ENCODE results near the gene RTEL1.

Gene RTEL1

DNA sequence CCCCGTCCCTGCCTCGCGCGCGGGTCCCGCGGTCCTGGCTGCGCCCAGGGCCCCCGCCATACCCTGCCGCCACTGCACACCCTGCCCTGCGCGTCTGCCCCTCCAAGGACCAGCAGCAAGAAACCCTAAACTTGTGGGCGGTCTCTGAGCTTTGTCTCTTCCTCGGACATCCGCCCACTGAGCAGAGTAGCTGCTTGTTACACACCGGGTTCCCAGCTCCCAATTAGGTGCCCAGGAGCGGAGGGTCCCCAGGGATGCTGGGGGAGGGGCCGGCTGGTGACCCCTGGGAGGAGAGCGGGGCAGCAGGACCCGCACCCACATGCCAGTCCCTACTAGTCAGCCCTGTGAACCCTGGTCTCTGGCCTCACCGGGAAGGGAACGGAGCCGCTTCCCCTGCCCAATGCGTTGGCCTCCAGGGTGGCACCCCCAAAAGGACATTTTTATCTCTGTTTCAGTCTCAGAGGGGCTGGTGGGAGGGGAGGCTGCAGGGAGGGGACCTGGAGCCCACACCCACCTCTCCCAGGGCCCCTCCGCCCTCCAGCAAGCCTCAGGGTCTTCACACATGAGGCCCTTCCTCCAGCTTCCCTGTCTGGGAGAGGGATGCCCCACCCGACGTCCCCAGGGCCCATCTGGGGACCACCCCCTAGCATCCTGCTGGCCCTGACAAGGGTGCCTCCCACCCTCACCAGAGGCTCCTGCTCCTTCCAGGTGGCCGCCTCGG is 15.4 kb upstream of the RTEL1 start:
- ChIA-PET POLR2A (interaction anchor here (0.5 to 2.5 kb wide), 8 partner anchors 9 to 253 kb away, joined by 3 to 20 read pairs (median 4); partner anchors contain the start of genes ARFRP1, GMEB2, HELZ2 and RTEL1), CTCF (interaction anchor here (0.6 to 1.4 kb wide), 3 partner anchors 9 to 54 kb away, joined by 3 to 4 read pairs (median 3); no protein-coding TSS in a partner anchor)
- Histone ChIP-seq H3K9me3 (ENCODE audit: control insufficient read depth, insufficient read depth, low read depth, low read length) (no peaks in the 10 kb centered on the region), H3K36me3 (ENCODE audit: control insufficient read depth in 2 of 2, insufficient read depth in 1 of 2, low read length in 2 of 2) (no peaks in the 10 kb centered on the region), H3K27ac (ENCODE audit: extremely low read depth, low read depth, low read length) (peak overlapping the region; percentile 64; the same call in 1 of the 2 replicates), H3K4me1 (ENCODE audit: control insufficient read depth, insufficient read depth, low read length) (peaks cover 3% of the 10 kb centered on the region; the same call in 1 of the 2 replicates), H3K4me3 (ENCODE audit: low read depth, low read length) (peak overlapping the region; percentile 32)
- no peak for TF ChIP-seq ZBTB49 (tag by site-specific recombination; IDR thresholded peaks at IDR 0.05; ENCODE audit: low read depth)
- no peak for TF ChIP-seq GLI4 (tag by site-specific recombination; IDR thresholded peaks at IDR 0.05)
- TF ChIP-seq KLF8 (tag by site-specific recombination; IDR thresholded peaks at IDR 0.05), result peak; percentile 15; the same call in 1 of the 2 replicates
- TF ChIP-seq ZFHX2 (tag by site-specific recombination; conservative IDR thresholded peaks at IDR 0.05), result peak; percentile 69
- TF ChIP-seq EGR2 (tag by site-specific recombination; IDR thresholded peaks at IDR 0.05; ENCODE audit: low read depth), result peak; percentile 53; the same call in 1 of the 2 replicates
- 0 out of 2 replicates have a peak, but pooled peaks have one; percentile 14 for TF ChIP-seq SP7 (tag by site-specific recombination; IDR thresholded peaks at IDR 0.05)
- TF ChIP-seq BCL11A (tag by site-specific recombination; IDR thresholded peaks at IDR 0.05; ENCODE audit: low read depth), result no peak
- TF ChIP-seq ZNF670 (tag by site-specific recombination; IDR thresholded peaks at IDR 0.05; ENCODE audit: low read depth), result no peak
- TF ChIP-seq KLF1 (tag by site-specific recombination; IDR thresholded peaks at IDR 0.05), result peak; percentile 93
- TF ChIP-seq HIC1 (tag by site-specific recombination; IDR thresholded peaks at IDR 0.05), result peak; percentile 43; the same call in 1 of the 2 replicates
- TF ChIP-seq GLIS2 (tag by site-specific recombination; IDR thresholded peaks at IDR 0.05), result peak; percentile 62
- TF ChIP-seq ZNF341 (tag by site-specific recombination; IDR thresholded peaks at IDR 0.05; ENCODE audit: low read depth), result no peak
- TF ChIP-seq ZBTB20 (tag by site-specific recombination; IDR thresholded peaks at IDR 0.05), result no peak
- TF ChIP-seq MZF1 (tag by site-specific recombination; IDR thresholded peaks at IDR 0.05; ENCODE audit: borderline replicate concordance), result no peak
- TF ChIP-seq, protein P1, sequence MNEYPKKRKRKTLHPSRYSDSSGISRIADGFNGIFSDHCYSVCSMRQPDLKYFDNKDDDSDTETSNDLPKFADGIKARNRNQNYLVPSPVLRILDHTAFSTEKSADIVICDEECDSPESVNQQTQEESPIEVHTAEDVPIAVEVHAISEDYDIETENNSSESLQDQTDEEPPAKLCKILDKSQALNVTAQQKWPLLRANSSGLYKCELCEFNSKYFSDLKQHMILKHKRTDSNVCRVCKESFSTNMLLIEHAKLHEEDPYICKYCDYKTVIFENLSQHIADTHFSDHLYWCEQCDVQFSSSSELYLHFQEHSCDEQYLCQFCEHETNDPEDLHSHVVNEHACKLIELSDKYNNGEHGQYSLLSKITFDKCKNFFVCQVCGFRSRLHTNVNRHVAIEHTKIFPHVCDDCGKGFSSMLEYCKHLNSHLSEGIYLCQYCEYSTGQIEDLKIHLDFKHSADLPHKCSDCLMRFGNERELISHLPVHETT (tag by site-specific recombination; IDR thresholded peaks at IDR 0.05), result no peak

GRCh38 chr20:63643499-63643898 is 14.6 kb upstream of the RTEL1 start:
- no peak overlapping the region for H3K27ac ChIP-seq (ENCODE audit: extremely low read depth, low read depth, low read length)
- no peak overlapping the region for H3K4me3 ChIP-seq (ENCODE audit: low read depth, low read length)
- H3K4me1 ChIP-seq (ENCODE audit: control insufficient read depth, insufficient read depth, low read length), result peaks cover 3% of the 10 kb centered on the region; the same call in 1 of the 2 replicates
- no peaks in the 10 kb centered on the region for H3K9me3 ChIP-seq (ENCODE audit: control insufficient read depth, insufficient read depth, low read depth, low read length)
- no peaks in the 10 kb centered on the region for H3K36me3 ChIP-seq (ENCODE audit: control insufficient read depth in 2 of 2, insufficient read depth in 1 of 2, low read length in 2 of 2)
- ChIA-PET POLR2A (interaction anchor here (2.5 kb wide), 1 partner anchor 10 kb away, joined by 17 read pairs; the partner anchor contains the start of gene STMN3), CTCF (no interaction called here)
- no peak for TF ChIP-seq ZIC2 (tag by site-specific recombination; IDR thresholded peaks at IDR 0.05)
- no peak for TF ChIP-seq ZNF266 (tag by site-specific recombination; IDR thresholded peaks at IDR 0.05; ENCODE audit: low read depth)
- TF ChIP-seq ZBTB20 (tag by site-specific recombination; IDR thresholded peaks at IDR 0.05), result no peak
- TF ChIP-seq, protein P2, sequence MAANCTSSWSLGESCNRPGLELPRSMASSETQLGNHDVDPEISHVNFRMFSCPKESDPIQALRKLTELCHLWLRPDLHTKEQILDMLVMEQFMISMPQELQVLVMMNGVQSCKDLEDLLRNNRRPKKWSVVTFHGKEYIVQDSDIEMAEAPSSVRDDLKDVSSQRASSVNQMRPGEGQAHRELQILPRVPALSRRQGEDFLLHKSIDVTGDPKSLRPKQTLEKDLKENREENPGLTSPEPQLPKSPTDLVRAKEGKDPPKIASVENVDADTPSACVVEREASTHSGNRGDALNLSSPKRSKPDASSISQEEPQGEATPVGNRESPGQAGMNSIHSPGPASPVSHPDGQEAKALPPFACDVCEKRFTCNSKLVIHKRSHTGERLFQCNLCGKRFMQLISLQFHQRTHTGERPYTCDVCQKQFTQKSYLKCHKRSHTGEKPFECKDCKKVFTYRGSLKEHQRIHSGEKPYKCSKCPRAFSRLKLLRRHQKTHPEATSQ (tag by site-specific recombination; IDR thresholded peaks at IDR 0.05), result no peak
- TF ChIP-seq, protein P3, sequence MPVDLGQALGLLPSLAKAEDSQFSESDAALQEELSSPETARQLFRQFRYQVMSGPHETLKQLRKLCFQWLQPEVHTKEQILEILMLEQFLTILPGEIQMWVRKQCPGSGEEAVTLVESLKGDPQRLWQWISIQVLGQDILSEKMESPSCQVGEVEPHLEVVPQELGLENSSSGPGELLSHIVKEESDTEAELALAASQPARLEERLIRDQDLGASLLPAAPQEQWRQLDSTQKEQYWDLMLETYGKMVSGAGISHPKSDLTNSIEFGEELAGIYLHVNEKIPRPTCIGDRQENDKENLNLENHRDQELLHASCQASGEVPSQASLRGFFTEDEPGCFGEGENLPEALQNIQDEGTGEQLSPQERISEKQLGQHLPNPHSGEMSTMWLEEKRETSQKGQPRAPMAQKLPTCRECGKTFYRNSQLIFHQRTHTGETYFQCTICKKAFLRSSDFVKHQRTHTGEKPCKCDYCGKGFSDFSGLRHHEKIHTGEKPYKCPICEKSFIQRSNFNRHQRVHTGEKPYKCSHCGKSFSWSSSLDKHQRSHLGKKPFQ (tag by site-specific recombination; IDR thresholded peaks at IDR 0.05), result no peak
- TF ChIP-seq ZBTB48 (tag by site-specific recombination; IDR thresholded peaks at IDR 0.05), result no peak
- TF ChIP-seq ZNF335 (tag by site-specific recombination; conservative IDR thresholded peaks at IDR 0.05), result no peak
- TF ChIP-seq, protein P4, sequence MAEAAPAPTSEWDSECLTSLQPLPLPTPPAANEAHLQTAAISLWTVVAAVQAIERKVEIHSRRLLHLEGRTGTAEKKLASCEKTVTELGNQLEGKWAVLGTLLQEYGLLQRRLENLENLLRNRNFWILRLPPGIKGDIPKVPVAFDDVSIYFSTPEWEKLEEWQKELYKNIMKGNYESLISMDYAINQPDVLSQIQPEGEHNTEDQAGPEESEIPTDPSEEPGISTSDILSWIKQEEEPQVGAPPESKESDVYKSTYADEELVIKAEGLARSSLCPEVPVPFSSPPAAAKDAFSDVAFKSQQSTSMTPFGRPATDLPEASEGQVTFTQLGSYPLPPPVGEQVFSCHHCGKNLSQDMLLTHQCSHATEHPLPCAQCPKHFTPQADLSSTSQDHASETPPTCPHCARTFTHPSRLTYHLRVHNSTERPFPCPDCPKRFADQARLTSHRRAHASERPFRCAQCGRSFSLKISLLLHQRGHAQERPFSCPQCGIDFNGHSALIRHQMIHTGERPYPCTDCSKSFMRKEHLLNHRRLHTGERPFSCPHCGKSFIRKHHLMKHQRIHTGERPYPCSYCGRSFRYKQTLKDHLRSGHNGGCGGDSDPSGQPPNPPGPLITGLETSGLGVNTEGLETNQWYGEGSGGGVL (tag by site-specific recombination; IDR thresholded peaks at IDR 0.05), result no peak

Measured in HEK293 (cell line).